Measurements from ENCODE around the gene PRR5L. TPM values are rescaled to one million over a fixed set of nuclear protein-coding genes. Genes with fewer than 3 reads are reported as not detected.
"Not testable (repeated sequence)": the region's sequence is repeated elsewhere in the genome, so short reads cannot be mapped to it uniquely, and the experiment has no call there.

PRR5L gene
- total RNA-seq, 6 experiments from 2014 or later, result 19.9 to 27.5 (median 24.9) TPM

GRCh38 chr11:36510594-36510942 is 214.5 kb downstream of the PRR5L start:
- no peak for TF ChIP-seq CTCF (IDR thresholded peaks at IDR 0.05)
- Mint-ChIP-seq H3K4me3 (peak overlapping the region; percentile 96), H3K27ac (peak overlapping the region; percentile 94), H3K9me3 (peaks cover 18% of the 10 kb centered on the region), H3K27me3 (ENCODE audit: insufficient read depth) (peaks cover 6% of the 10 kb centered on the region; the same call in 1 of the 2 replicates), H3K4me1 (ENCODE audit: low read depth) (peaks cover 33% of the 10 kb centered on the region), H3K36me3 (ENCODE audit: low read depth) (peaks cover 14% of the 10 kb centered on the region)
- peak; percentile 9 for DNase-seq

- peaks cover 28% of the 10 kb centered on the region for H3K4me1 Mint-ChIP-seq (ENCODE audit: low read depth)
- H3K4me3 Mint-ChIP-seq, result peak overlapping the region; percentile 96
- H3K36me3 Mint-ChIP-seq (ENCODE audit: low read depth), result peaks cover 13% of the 10 kb centered on the region
- peak overlapping the region; percentile 94 for H3K27ac Mint-ChIP-seq
- not testable (repeated sequence) for H3K27me3 Mint-ChIP-seq (ENCODE audit: insufficient read depth); DNase-seq
- peaks cover 18% of the 10 kb centered on the region for H3K9me3 Mint-ChIP-seq
Measured at GRCh38 chr11:36511062-36511461, 215.0 kb downstream of the PRR5L start.

GRCh38 chr11:36512016-36512415 is 215.9 kb downstream of the PRR5L start:
- TF ChIP-seq CTCF (IDR thresholded peaks at IDR 0.05), result no peak
- no peak overlapping the region for H3K27ac Mint-ChIP-seq
- peaks cover 13% of the 10 kb centered on the region for H3K36me3 Mint-ChIP-seq (ENCODE audit: low read depth)
- peaks cover 10% of the 10 kb centered on the region; the same call in 1 of the 2 replicates for H3K27me3 Mint-ChIP-seq (ENCODE audit: insufficient read depth)
- H3K9me3 Mint-ChIP-seq, result peaks cover 18% of the 10 kb centered on the region
- no peak for DNase-seq
- no peak overlapping the region for H3K4me3 Mint-ChIP-seq
- peaks cover 28% of the 10 kb centered on the region for H3K4me1 Mint-ChIP-seq (ENCODE audit: low read depth)

- no peak for TF ChIP-seq CTCF (IDR thresholded peaks at IDR 0.05)
- Mint-ChIP-seq H3K9me3 (peaks cover 18% of the 10 kb centered on the region), H3K4me3 (no peak overlapping the region), H3K4me1 (ENCODE audit: low read depth) (peaks cover 19% of the 10 kb centered on the region), H3K27ac (no peak overlapping the region), H3K36me3 (ENCODE audit: low read depth) (peaks cover 13% of the 10 kb centered on the region), H3K27me3 (ENCODE audit: insufficient read depth) (peaks cover 10% of the 10 kb centered on the region; the same call in 1 of the 2 replicates)
- no peak for DNase-seq
Measured at GRCh38 chr11:36513965-36514364, 217.9 kb downstream of the PRR5L start.

Other genes with a start within 250 kb of the PRR5L start
- 10 to 100 TPM; 75.4 to 88.9 (median 81.7) TPM for gene COMMD9, start 6.9 kb upstream of the PRR5L start, total RNA-seq (2021; fragmentation: NEBNext Ultra II Directional; extraction: Animal tissue kit (Norgen Biotek cat#: 25700))
- gene TRAF6, start 214.0 kb downstream of the PRR5L start, total RNA-seq (2021; fragmentation: NEBNext Ultra II Directional; extraction: Animal tissue kit (Norgen Biotek cat#: 25700)), result 1 to 10 TPM; 7.9 to 9.5 (median 8.3) TPM